Cardiac muscle cell (in vitro differentiated cells and primary cell): Measurements from ENCODE around the gene KRT8. TPM values are rescaled to one million over a fixed set of nuclear protein-coding genes. Genes with fewer than 3 reads are reported as not detected.
A peak's percentile ranks its signal among the peaks of the same experiment; 100 is the strongest.

Experiments used
- DNase-seq, 2 donors: peaks; one replicate each; pipeline versions ENCODE4 v3.0.0 to v3.0.0-alpha.2; 2010 to 2017; ENCODE audit warnings: low read depth in 1 of 2, low spot score in 1 of 2
- H3K27ac ChIP-seq: fragments of 200-600 bp; sonication (generic); 2 replicates; pipeline ENCODE4 v1.5.1; 2016
- H3K27me3 ChIP-seq: fragments of 200-600 bp; sonication (generic); 2 replicates; pipeline ENCODE4 v1.6.0; 2016; ENCODE audit warnings: control low read depth
- H3K36me3 ChIP-seq: fragments of 200-600 bp; sonication (generic); 2 replicates; pipeline ENCODE4 v1.5.1; 2016; ENCODE audit warnings: control low read depth
- H3K4me1 ChIP-seq: fragments of 200-600 bp; sonication (generic); 2 replicates; pipeline ENCODE4 v1.8.1; 2017; ENCODE audit warnings: low read depth, mild to moderate bottlenecking, mixed run types
- H3K4me3 ChIP-seq: fragments of 200-600 bp; sonication (generic); 2 replicates; pipeline ENCODE4 v1.5.1; 2016; ENCODE audit warnings: mild to moderate bottlenecking
- H3K9me3 ChIP-seq: fragments of 200-600 bp; sonication (generic); 2 replicates; pipeline ENCODE4 v1.5.1; 2017; ENCODE audit warnings: low read depth, mild to moderate bottlenecking, control low read depth
- polyA plus RNA-seq: library from polyadenylated mRNA; unstranded; fragments of >200 nt; fragmentation: Nextera tagmentation; extraction: Ambion mirVana; gene quantifications from 2 replicates; pipeline ENCODE4 v1.2.1, GENCODE V29; 2016
- total RNA-seq: library from RNA; depleted of rRNA; stranded (reverse); fragments of >200 nt; gene quantifications from 2 replicates; pipeline ENCODE4 v1.2.3, GENCODE V29; 2016
- TF ChIP-seq, protein P1 (sequence below): IDR thresholded peaks from 2 replicates; pipeline ENCODE4 v1.5.1; 2012; ENCODE audit warnings: low read depth, mild to moderate bottlenecking, low read length

Gene KRT8
- total and polyA plus RNA-seq, 2 experiments from 2014 or later, result 480 to 1,480 TPM

GRCh38 chr12:52872644-52873389 is 32.1 kb downstream of the KRT8 start:
- DNase-seq, result no peak
- no peak overlapping the region for H3K4me3 ChIP-seq
- H3K36me3 ChIP-seq, result no peaks in the 10 kb centered on the region
- peaks cover 19% of the 10 kb centered on the region for H3K27me3 ChIP-seq
- H3K4me1 ChIP-seq, result no peaks in the 10 kb centered on the region
- H3K27ac ChIP-seq, result no peak overlapping the region
- H3K9me3 ChIP-seq, result no peaks in the 10 kb centered on the region
- TF ChIP-seq, protein P1, sequence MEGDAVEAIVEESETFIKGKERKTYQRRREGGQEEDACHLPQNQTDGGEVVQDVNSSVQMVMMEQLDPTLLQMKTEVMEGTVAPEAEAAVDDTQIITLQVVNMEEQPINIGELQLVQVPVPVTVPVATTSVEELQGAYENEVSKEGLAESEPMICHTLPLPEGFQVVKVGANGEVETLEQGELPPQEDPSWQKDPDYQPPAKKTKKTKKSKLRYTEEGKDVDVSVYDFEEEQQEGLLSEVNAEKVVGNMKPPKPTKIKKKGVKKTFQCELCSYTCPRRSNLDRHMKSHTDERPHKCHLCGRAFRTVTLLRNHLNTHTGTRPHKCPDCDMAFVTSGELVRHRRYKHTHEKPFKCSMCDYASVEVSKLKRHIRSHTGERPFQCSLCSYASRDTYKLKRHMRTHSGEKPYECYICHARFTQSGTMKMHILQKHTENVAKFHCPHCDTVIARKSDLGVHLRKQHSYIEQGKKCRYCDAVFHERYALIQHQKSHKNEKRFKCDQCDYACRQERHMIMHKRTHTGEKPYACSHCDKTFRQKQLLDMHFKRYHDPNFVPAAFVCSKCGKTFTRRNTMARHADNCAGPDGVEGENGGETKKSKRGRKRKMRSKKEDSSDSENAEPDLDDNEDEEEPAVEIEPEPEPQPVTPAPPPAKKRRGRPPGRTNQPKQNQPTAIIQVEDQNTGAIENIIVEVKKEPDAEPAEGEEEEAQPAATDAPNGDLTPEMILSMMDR, result no peak

GRCh38 chr12:52871291-52872039 is 33.4 kb downstream of the KRT8 start:
- Histone ChIP-seq H3K27ac (no peak overlapping the region), H3K4me1 (no peaks in the 10 kb centered on the region), H3K9me3 (no peaks in the 10 kb centered on the region), H3K27me3 (peaks cover 19% of the 10 kb centered on the region), H3K4me3 (no peak overlapping the region), H3K36me3 (no peaks in the 10 kb centered on the region)
- peak in 1 of 2 donors; percentile 64 for DNase-seq
- TF ChIP-seq, protein P1, result no peak

DNA sequence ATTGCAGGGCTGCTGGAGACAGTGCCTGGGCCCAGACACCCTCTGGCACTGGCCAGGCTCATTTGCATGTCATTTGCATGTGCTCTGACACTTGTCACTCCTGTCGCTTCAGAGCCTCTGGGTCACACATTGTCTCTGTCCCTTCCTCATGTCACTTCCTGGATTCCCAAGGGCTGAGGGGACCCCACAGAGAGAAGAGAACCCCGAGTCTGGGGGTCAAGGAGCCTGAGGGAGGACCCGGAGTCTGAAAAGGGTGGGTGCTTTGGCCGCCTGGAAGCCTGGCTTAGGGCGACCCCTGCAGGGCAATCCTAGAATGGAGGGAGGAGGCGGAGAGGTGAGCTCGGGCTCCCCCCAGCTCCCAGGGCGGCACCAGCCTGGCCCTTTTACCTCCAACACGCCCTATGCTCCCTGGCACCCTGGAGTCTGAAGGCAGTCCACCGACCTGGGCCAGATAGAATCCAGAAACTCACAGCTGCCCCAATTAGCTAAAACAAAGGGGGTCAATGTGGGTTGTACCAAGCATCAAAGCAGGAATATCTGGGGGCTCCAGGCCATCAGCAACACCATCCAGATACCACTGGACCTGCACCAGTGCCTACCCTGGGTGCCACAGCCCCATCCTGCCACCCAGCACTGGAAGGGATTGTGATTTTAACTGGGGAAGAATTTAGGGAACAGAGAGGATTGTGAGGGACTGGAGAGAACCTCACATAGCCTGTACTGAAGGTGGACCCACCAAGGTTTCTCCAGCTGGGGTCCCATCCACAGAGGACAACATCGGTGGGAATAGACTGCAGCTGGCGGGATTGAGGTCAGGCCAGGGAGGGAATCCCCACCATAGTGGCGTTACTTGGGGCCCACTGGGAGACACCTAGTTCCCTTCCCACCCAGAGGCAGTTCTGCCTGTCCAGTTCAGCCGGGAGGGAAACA is 34.2 kb downstream of the KRT8 start:
- no peak overlapping the region for H3K27ac ChIP-seq
- no peaks in the 10 kb centered on the region for H3K4me1 ChIP-seq
- TF ChIP-seq, protein P1, result peak; percentile 77
- peaks cover 19% of the 10 kb centered on the region for H3K27me3 ChIP-seq
- no peak overlapping the region for H3K4me3 ChIP-seq
- H3K9me3 ChIP-seq, result no peaks in the 10 kb centered on the region
- DNase-seq, result peak; percentile 56 to 68
- H3K36me3 ChIP-seq, result no peaks in the 10 kb centered on the region

- no peaks in the 10 kb centered on the region for H3K36me3 ChIP-seq
- H3K4me1 ChIP-seq, result no peaks in the 10 kb centered on the region
- H3K9me3 ChIP-seq, result no peaks in the 10 kb centered on the region
- peaks cover 6% of the 10 kb centered on the region for H3K27me3 ChIP-seq
- H3K4me3 ChIP-seq, result no peak overlapping the region
- no peak for DNase-seq
- H3K27ac ChIP-seq, result no peak overlapping the region
- TF ChIP-seq, protein P1, result no peak
Measured at GRCh38 chr12:52867642-52868041, 37.2 kb downstream of the KRT8 start.

GRCh38 chr12:52867152-52867551 is 37.7 kb downstream of the KRT8 start:
- H3K27me3 ChIP-seq, result peaks cover 2% of the 10 kb centered on the region
- H3K9me3 ChIP-seq, result no peaks in the 10 kb centered on the region
- H3K4me3 ChIP-seq, result no peak overlapping the region
- TF ChIP-seq, protein P1, result no peak
- H3K36me3 ChIP-seq, result no peaks in the 10 kb centered on the region
- H3K4me1 ChIP-seq, result no peaks in the 10 kb centered on the region
- no peak overlapping the region for H3K27ac ChIP-seq
- no peak for DNase-seq
